NCI-H1092 treated with DMSO at 0.1 percent for 48 hours (cell line): Measurements from ENCODE around the gene AKAIN1.

Source experiments
- DNase-seq: peaks from one replicate; lab custom pipeline; 2025; lab: John Stamatoyannopoulos, UW

AKAIN1 gene

GRCh38 chr18:5093902-5094301 is 103.2 kb downstream of the AKAIN1 start:
- DNase-seq: no peak
